ENCODE results near the gene ADAP2. TPM values are rescaled to one million over a fixed set of nuclear protein-coding genes. Genes with fewer than 3 reads are reported as not detected.
A peak's percentile ranks its signal among the peaks of the same experiment; 100 is the strongest.

Gene ADAP2
- total RNA-seq, 4 donors from 2014 or later, result 6.3 to 14.9 (median 12.9) TPM

DNA sequence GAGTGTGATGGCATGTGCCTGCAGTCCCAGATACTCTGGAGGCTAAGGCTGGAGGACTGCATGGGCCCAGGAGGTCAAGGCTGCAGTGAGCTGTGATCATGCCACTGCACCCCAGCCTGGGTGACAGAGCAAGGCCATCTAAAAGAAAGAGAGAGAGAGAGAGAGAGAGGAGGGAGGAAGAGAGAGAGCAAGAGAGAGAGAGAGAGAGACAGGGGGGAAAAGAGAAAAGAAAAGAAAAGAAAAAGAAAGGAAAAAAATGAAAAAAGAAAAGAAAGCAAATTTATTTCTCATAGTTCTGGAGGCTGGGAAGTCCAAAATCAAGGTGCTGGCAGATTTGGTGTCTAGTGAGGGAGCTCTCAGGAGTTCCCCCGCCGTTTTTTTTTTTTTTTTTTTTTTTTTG lies 82.4 kb downstream of the ADAP2 start:
- 83 to 89% methylated on average over 2 of the region's 2 CpGs for WGBS, 2 donors
- no peak for DNase-seq
- peaks cover 5 to 17% of the 10 kb centered on the region in 2 donors for H3K36me3 ChIP-seq
- TF ChIP-seq CTCF (IDR thresholded peaks at IDR 0.05), result no peak
- TF ChIP-seq POLR2A (IDR thresholded peaks at IDR 0.05), result no peak
- no peaks in the 10 kb centered on the region for H3K9me3 ChIP-seq
- H3K4me3 ChIP-seq (replicated peaks in 1 of 3), result no peak overlapping the region
- H3K27me3 ChIP-seq, result no peaks in the 10 kb centered on the region
- intact Hi-C loops (cut with DNase I), result no loop called here
- no peak overlapping the region for H3K27ac ChIP-seq
- peaks cover 5 to 8% of the 10 kb centered on the region in 2 donors for H3K4me1 ChIP-seq

GRCh38 chr17:31007695-31008373 lies 86.1 kb downstream of the ADAP2 start:
- no peaks in the 10 kb centered on the region for H3K36me3 ChIP-seq
- peak overlapping the region; percentile 84 to 93 (median 92) for H3K27ac ChIP-seq
- H3K9me3 ChIP-seq, result no peaks in the 10 kb centered on the region
- TF ChIP-seq POLR2A (IDR thresholded peaks at IDR 0.05) (no peak), CTCF (IDR thresholded peaks at IDR 0.05) (no peak)
- 65 to 66% methylated on average over 9 of the region's 9 CpGs for WGBS, 2 donors
- DNase-seq, result no peak
- peaks cover 5 to 12% of the 10 kb centered on the region in 2 donors for H3K4me1 ChIP-seq
- H3K27me3 ChIP-seq, result no peaks in the 10 kb centered on the region
- peak overlapping the region; percentile 50 to 60 (median 59) for H3K4me3 ChIP-seq (replicated peaks in 1 of 3)
- intact Hi-C loops (cut with DNase I), result no loop called here

DNA sequence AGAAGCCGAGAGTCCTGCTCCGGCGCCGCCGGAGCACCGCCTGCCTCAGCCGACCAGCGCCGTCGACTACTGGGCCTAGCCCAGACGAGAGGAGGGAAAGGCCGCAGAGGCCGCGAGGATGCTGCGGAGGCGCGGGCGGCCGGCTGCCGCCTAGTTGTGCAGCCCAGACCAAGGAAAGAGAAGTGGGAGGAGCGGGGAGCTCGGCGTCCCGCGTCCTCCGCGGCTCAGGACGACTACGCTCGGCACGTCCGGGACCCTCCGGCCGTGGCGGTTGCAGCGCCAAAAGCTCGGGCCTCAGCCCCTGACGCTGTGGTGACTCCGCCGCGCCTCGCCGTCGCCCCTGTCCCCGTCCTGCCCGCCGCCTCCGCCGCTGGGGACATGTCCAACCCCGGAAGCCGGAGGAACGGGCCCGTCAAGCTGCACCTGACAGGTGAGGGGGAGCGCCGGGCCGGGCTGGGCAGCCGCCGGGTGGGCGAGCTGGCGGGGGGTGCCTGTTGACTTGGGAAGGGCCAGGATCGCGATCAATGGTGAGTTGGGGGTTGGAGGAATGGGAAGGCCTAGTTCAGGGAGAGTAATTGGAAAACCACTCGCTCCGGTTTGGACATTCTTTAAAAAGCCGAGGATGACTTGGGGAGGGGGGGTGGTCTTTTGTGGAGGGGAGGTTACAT lies 86.8 kb downstream of the ADAP2 start:
- H3K4me1 ChIP-seq, result peaks cover 5 to 12% of the 10 kb centered on the region in 2 donors
- no peaks in the 10 kb centered on the region for H3K27me3 ChIP-seq
- peak overlapping the region; percentile 84 to 93 (median 92) for H3K27ac ChIP-seq
- peak; percentile 76 to 79 for DNase-seq
- no peaks in the 10 kb centered on the region for H3K36me3 ChIP-seq
- intact Hi-C loops (cut with DNase I), result no loop called here
- WGBS, 2 donors, result 1% methylated on average over 24 to 27 of the region's 65 CpGs
- H3K9me3 ChIP-seq, result no peaks in the 10 kb centered on the region
- TF ChIP-seq POLR2A (IDR thresholded peaks at IDR 0.05) (peak in 1 of 2 donors; percentile 69), CTCF (IDR thresholded peaks at IDR 0.05) (no peak)
- peak overlapping the region; percentile 50 to 60 (median 59) for H3K4me3 ChIP-seq (replicated peaks in 1 of 3)

Small RNA genes lying within 50 kb of the gene (small RNA-seq; reads per million reads assigned to genes)
- not detected for gene AC138207.3
- not detected for gene RN7SL138P

Other genes with a start within 250 kb of the ADAP2 start
- gene CRLF3, start 97.3 kb upstream of the ADAP2 start, total RNA-seq, result 1 to 10 TPM; 5.4 to 8.8 (median 8.3) TPM
- gene ATAD5, start 90.0 kb upstream of the ADAP2 start, total RNA-seq, result 1 to 10 TPM; 1.1 to 1.6 (median 1.3) TPM
- 10 to 100 TPM in 3 of 4 donors, 1 to 10 TPM in 1; 7.0 to 16.8 (median 13.5) TPM for gene TEFM, start 15.7 kb upstream of the ADAP2 start, total RNA-seq
- gene RNF135, start 49.1 kb downstream of the ADAP2 start, total RNA-seq, result 10 to 100 TPM; 24.8 to 37.2 (median 31.7) TPM
- 100 to 1,000 TPM; 102 to 208 (median 129) TPM for gene NF1, start 173.0 kb downstream of the ADAP2 start, total RNA-seq

All from thyroid gland (tissue), 4 donors.